Memory B cell (primary cell): Measurements from ENCODE around the gene MED14.

Source experiments
- ATAC-seq: fragments of 150-1000 bp; cut with Tn5 transposase; 2 replicates; pipeline ENCODE4 v1.10.0; 2021; ENCODE audit warnings: low read depth, mild to moderate bottlenecking, moderate library complexity
- DNase-seq, 2 donors: peaks; one replicate each; pipeline ENCODE4 v3.0.0; 2022; ENCODE audit warnings: low spot score in 2 of 2
- H3K27ac Mint-ChIP-seq: one replicate; pipeline ENCODE4 v1.8.0; 2022; ENCODE audit warnings: mild to moderate bottlenecking, moderate library complexity, mixed read lengths
- H3K27me3 Mint-ChIP-seq: one replicate; pipeline ENCODE4 v1.8.0; 2022; ENCODE audit warnings: mixed read lengths
- H3K36me3 Mint-ChIP-seq: one replicate; pipeline ENCODE4 v1.8.0; 2022; ENCODE audit warnings: mild to moderate bottlenecking, mixed read lengths
- H3K4me1 Mint-ChIP-seq: one replicate; pipeline ENCODE4 v1.8.0; 2022; ENCODE audit warnings: mixed read lengths
- H3K4me3 Mint-ChIP-seq: one replicate; pipeline ENCODE4 v1.8.0; 2022; ENCODE audit warnings: mild to moderate bottlenecking, moderate library complexity, mixed read lengths
- H3K9me3 Mint-ChIP-seq: one replicate; pipeline ENCODE4 v1.8.0; 2022; ENCODE audit warnings: mixed read lengths

Gene MED14

DNA sequence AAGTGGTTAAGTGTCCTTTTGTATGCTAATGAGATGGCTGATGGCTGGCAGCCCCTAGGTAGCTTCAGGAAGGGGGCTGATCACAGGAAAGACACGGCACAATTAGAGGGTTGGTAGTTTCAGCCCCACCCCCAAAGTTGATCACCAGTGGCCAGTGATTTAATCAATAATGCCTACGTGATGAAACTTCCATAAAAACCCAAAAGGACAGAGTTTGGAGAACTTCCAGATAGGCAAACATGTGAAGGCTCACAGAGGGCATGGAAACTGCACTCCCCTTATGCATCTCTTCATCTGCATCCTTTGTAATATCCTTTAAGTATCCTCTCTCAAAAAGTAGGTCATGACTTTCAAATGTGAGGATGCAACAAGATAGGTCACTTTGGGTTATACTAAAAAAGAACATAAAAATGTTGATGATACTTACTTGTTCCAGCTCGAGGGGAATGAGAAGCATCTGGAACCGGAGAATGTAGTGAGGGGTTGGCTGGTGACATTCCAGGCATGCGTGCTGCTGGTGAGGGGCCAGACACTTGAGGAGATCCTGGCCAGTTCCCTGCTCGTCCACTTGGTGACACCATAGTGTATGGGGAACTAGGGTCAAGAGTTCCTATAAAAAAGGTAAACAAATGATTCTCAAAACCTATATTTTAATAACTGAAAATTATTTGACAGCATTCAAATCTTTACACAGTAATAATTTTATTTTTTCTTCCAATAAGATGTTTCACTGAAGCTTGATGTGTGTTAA is 71.3 kb downstream of the MED14 start:
- H3K36me3 Mint-ChIP-seq = peaks cover 22% of the 10 kb centered on the region
- no peak overlapping the region for H3K27ac Mint-ChIP-seq
- ATAC-seq (no peak), DNase-seq (no peak)
- H3K9me3 Mint-ChIP-seq = no peaks in the 10 kb centered on the region
- H3K4me1 Mint-ChIP-seq = peaks cover 5% of the 10 kb centered on the region
- no peaks in the 10 kb centered on the region for H3K27me3 Mint-ChIP-seq
- no peak overlapping the region for H3K4me3 Mint-ChIP-seq

DNA sequence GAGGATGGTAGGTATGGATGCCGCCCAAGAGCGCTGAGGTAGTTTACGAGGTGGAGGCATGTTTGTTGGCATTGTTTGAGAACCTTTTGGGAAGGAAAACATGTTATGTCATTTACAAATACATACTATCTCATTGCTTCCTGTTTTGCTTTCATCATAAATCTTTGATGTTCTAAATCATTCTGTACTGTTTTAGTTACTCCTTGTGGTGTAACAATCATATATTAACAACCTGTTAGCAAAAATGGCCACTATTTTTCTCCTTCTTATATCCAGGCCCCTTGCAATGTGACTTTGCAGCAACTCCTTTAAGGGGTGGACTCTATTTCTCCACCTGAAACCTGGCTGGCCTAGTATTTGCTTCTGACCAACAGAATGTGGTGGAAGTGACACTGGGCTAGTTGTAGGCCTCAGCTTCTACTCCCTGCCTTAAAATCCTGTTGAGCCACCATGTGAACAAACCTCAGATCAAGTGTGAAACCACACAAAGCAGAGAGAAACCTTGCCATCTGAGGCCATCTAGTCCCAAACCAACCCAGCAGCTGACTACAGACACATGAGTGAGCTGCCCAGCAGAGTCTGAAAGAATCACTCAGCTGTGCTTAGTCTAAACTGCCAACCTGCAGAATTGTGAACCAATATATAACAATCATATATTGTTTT is 72.1 kb downstream of the MED14 start:
- no peak overlapping the region for H3K27ac Mint-ChIP-seq
- no peaks in the 10 kb centered on the region for H3K27me3 Mint-ChIP-seq
- ATAC-seq (no peak), DNase-seq (no peak)
- peaks cover 5% of the 10 kb centered on the region for H3K4me1 Mint-ChIP-seq
- H3K36me3 Mint-ChIP-seq = peaks cover 22% of the 10 kb centered on the region
- H3K4me3 Mint-ChIP-seq = no peak overlapping the region
- H3K9me3 Mint-ChIP-seq = no peaks in the 10 kb centered on the region

DNA sequence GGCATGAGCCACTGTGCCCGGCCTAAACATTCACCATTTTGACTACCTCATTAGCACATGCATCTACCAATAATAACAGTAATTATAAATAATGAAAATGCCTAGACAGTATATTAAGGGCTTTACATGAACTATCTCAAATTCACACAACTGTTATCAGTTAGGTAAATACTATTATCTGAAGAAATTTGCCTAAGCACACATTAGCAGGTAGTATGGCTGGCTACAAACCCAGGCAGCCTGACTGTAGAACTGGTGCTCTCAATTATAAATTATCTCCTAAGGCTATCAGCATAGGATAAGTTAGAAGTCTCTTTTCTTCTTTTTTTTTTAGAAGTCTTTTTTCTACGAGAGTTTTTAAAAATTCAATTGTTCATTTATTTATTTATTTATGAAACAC is 73.9 kb downstream of the MED14 start:
- Mint-ChIP-seq H3K36me3 (peaks cover 13% of the 10 kb centered on the region), H3K4me1 (peaks cover 2% of the 10 kb centered on the region), H3K27me3 (no peaks in the 10 kb centered on the region), H3K9me3 (no peaks in the 10 kb centered on the region), H3K27ac (no peak overlapping the region), H3K4me3 (no peak overlapping the region)
- DNase-seq (no peak), ATAC-seq (no peak)

DNA sequence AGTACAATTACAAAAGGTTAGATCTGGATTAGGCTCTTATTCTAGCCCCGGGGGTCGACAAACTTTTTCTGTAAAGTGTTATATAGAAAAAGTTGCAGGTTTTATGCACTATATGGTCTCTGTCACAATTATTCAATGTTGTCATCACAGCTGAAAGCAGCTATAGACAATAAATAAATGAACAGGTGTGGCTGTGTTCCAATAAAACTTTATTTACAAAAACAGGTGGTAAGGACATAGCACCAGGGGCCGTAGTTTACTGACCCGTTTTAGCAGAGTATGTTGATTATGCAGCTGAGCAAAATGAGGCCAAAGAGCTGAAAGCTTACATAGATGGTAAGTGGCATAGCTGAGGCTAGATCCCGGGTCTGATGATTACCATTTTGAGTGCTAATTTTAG is 75.0 kb downstream of the MED14 start:
- peaks cover 9% of the 10 kb centered on the region for H3K36me3 Mint-ChIP-seq
- ATAC-seq (no peak), DNase-seq (no peak)
- no peaks in the 10 kb centered on the region for H3K9me3 Mint-ChIP-seq
- H3K4me3 Mint-ChIP-seq = no peak overlapping the region
- no peak overlapping the region for H3K27ac Mint-ChIP-seq
- H3K27me3 Mint-ChIP-seq = no peaks in the 10 kb centered on the region
- no peaks in the 10 kb centered on the region for H3K4me1 Mint-ChIP-seq

DNA sequence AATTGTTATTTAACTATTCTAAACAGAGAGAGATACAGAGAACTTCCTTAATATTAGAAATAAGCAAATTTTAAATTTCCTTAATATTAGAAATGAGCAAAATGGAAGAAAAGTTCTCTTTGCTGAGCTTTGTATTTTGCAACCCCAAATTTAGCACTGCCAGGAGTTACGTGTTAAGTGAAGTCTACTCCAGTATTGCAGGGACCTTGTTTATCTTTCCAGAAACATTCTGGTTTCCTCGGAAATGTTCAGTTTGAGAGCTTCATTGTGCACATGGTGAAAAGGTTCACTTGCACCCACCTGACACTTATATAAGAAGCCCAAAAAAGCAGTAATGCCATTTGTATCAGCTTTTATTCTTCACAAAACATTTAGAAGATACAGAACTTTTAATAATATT is 81.8 kb downstream of the MED14 start:
- H3K27me3 Mint-ChIP-seq = no peaks in the 10 kb centered on the region
- H3K4me1 Mint-ChIP-seq = peaks cover 3% of the 10 kb centered on the region
- no peak overlapping the region for H3K4me3 Mint-ChIP-seq
- ATAC-seq (no peak), DNase-seq (no peak)
- H3K36me3 Mint-ChIP-seq = peaks cover 11% of the 10 kb centered on the region
- H3K27ac Mint-ChIP-seq = no peak overlapping the region
- H3K9me3 Mint-ChIP-seq = no peaks in the 10 kb centered on the region

DNA sequence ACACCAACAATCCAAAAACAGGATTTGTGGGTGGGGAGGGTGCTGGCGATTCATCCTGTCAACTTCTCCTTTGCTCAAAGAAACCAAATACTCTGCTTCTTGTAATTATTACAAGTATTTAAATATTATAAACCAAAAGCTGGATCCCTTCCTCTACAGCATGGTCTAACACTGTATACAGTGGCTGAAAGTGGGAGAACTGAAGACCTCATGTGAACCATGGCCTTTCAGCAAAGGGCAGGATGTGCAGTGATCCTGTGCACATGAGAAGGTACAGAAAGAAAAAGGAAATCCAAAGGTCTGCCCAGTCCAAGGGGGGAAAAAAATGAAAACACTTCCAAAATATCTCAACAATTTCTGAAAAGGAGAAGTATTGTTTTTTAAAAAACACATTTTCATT is 82.7 kb downstream of the MED14 start:
- Mint-ChIP-seq H3K36me3 (peaks cover 11% of the 10 kb centered on the region), H3K9me3 (no peaks in the 10 kb centered on the region), H3K4me3 (no peak overlapping the region), H3K27ac (no peak overlapping the region), H3K27me3 (no peaks in the 10 kb centered on the region), H3K4me1 (peaks cover 4% of the 10 kb centered on the region)
- DNase-seq (no peak), ATAC-seq (no peak)

DNA sequence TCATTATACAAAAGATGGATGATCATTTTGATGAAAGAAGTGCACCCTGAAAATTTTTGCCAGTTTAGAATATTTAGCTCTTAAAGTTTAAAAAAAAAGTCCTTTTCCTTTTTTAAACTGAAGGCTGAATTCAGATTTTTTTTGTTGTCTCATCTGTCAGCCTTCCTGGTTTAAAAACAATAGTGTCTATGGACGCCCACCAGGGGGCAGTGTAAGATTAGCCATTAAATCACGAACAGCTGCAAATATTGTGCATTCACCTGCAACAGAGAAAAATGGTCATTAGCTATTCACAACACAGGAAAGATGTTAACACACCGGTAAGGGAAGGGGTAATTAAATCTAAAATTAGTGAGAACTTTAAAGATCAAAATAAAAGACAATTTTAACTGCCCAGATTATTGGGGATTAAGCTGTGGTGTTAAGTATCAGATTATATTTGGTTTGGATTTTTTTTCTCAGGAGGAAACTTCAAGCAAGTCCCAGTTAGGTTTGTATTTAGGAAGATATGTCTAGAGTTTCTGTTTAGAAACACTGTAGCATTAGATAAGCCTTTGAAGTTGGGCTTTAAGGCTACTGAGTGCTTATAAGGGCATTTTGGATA is 83.6 kb downstream of the MED14 start:
- peaks cover 5% of the 10 kb centered on the region for H3K4me1 Mint-ChIP-seq
- H3K27me3 Mint-ChIP-seq = no peaks in the 10 kb centered on the region
- H3K36me3 Mint-ChIP-seq = peaks cover 11% of the 10 kb centered on the region
- H3K27ac Mint-ChIP-seq = peak overlapping the region; percentile 72
- H3K9me3 Mint-ChIP-seq = no peaks in the 10 kb centered on the region
- ATAC-seq (no peak), DNase-seq (peak; percentile 62 to 69)
- no peak overlapping the region for H3K4me3 Mint-ChIP-seq

DNA sequence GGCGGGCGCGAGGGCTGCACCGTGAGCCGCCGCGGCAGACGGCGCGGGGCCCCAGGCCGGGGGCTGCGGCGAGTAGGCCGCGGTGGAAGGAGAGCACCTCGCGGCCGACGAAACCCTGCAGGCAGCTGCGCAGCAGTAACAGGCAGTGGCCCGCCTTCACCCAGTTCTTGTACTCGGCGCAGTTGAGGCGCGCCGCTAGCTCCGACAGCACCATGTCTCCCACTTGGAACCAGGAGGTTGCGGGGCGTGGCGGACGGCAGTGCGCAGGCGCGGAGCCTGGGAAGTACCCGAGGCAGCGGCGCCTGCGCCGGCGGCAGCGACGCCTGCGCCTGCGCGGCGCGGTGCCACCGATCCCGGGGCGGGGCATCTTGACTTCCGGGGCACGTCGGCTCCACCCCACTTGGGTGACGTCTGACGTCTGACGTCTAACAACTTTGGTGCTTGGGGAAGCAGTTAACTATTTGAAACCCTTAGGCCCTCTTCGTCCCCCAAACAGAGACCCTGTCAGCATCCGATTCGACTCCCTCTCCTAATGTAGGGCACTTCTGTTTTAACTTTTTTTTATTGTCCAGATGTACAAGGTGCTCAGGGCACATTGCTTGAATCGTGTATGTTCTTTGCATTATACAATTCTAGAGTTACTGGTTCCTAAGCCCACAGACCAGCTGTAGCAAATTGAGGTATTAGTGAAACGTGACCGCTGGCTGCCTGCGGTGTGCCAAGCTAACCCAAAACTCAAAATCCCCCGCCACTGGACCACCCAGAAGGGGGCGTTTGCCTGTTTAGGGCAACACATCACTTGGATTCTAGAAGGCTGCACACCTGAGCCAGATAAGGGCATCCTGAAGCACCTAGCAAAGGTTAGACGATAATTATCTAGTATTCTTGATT is 87.8 kb downstream of the MED14 start, which contains the start of gene CXorf38:
Gene CXorf38 (minus strand): TSS at position 255 of the 891 bp plus-strand sequence. CDS start 41 bp downstream, at position 214.
- Mint-ChIP-seq H3K36me3 (peaks cover 4% of the 10 kb centered on the region), H3K27ac (peak within 1 kb of the TSS; percentile 97), H3K4me1 (peaks cover 25% of the 10 kb centered on the region), H3K27me3 (no peaks in the 10 kb centered on the region), H3K4me3 (peak within 1 kb of the TSS; percentile 98), H3K9me3 (no peaks in the 10 kb centered on the region)
- DNase-seq (peak; percentile 88 to 97), ATAC-seq (peak; percentile 74)

DNA sequence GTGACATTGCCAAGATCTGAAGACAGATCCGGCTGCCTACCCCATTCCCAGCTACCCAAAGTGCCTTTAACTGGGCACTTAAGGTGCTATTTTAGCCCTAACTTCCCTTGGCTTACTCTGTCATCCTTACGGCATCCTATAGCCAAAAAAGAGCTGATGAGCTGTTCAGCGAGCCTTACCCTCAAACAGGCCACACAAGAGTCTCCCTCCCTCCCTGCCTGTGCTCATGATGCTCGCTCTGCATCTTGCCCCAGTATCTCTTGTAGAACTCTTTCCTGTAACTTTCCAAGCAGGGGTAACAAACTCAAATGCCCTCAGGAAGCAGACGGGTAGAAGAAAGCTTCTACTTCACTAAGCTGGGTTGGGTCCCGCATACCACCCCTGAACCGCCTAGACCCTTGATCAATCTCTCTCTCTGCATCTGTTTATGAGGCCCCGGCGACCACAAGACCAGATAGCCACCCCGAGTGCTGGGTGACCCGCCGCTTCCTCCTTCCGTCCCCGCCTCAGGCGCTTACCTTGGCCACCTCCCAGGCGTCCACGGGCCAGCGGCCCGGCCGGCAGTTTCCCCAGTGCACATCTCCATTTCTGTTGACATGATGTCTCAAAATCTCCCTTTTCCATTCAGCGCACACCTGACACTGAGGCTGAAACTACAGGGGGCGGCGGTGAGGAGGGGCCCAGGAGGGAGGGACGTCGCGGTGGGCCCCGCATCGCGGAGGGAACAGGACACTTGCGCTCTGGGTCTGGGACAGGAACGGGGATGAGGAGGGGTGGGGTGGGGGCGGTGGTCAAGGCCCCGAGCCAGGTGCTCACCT is 88.6 kb downstream of the MED14 start:
- peaks cover 11% of the 10 kb centered on the region for H3K36me3 Mint-ChIP-seq
- H3K27ac Mint-ChIP-seq = peak overlapping the region; percentile 97
- ATAC-seq = peak; percentile 7
- H3K4me3 Mint-ChIP-seq = peak overlapping the region; percentile 98
- DNase-seq = peak in 1 of 2 donors; percentile 39
- H3K9me3 Mint-ChIP-seq = no peaks in the 10 kb centered on the region
- H3K4me1 Mint-ChIP-seq = peaks cover 31% of the 10 kb centered on the region
- no peaks in the 10 kb centered on the region for H3K27me3 Mint-ChIP-seq

DNA sequence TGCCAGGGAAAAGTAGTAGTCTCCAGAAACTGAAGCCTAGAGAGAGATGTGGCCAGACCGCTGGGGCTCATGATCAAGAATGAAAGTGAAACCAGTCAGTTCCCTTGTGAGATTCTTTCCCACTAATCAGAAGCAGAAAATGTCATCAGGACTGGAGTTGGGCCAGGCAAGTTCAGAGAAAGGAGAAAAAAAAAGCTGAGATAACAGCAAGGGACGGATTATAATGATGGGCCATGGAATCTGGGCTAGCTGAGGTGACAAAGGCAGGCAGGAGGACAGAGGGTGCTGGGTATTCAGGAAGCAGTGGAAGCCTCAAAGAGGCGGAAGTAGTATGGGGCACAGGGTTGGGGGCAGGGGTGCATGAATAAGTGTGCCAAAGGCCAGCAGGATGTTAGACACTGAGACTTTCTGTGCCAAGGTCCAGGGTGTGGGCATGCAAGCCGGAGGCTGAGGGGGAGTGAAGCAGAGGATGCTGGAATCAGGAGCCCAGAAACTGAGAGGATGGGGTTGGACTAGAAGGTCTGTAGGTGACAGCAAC is 90.5 kb downstream of the MED14 start:
- H3K4me1 Mint-ChIP-seq = peaks cover 30% of the 10 kb centered on the region
- H3K36me3 Mint-ChIP-seq = peaks cover 8% of the 10 kb centered on the region
- peak overlapping the region; percentile 96 for H3K27ac Mint-ChIP-seq
- ATAC-seq (peak; percentile 38), DNase-seq (peak; percentile 6 to 39)
- no peaks in the 10 kb centered on the region for H3K9me3 Mint-ChIP-seq
- no peaks in the 10 kb centered on the region for H3K27me3 Mint-ChIP-seq
- peak overlapping the region; percentile 89 for H3K4me3 Mint-ChIP-seq

DNA sequence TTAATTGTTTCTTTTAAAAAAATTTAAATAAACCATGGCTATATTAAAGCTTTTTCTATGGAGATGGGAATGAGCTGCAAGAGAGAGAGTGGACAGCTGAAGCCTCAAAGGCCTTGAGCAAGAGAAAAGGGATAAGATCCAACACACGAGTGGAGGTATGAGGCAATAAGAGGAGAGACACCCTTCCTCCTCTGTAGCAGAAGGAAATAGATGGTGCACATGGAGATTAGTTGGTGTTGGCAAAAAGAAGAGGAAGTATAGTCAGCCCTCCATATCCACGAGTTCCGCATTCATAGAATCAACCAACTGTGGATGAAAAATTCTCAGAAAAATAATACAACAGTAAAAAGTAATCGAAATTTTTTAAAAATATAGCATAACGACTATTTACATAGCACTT is 91.2 kb downstream of the MED14 start:
- DNase-seq = no peak

DNA sequence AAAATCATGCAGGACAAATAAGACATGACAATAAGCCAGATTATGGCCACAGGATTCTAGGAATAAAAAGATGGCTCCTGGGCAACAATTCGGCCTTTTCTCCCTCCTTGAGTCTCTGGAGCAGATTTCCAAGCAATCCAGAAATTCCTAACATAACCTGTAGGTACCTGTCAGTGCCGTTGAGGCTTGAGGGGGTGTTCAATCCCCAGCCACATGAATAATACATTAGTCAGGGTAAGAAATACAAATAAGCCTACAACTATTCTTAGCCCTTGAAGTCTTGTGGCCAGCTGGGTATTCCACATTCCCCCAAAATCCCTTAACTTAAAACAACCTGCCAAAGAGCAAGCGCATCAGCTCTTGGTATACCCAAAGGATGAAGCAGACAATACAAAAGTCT is 97.7 kb downstream of the MED14 start:
- Mint-ChIP-seq H3K36me3 (peaks cover 28% of the 10 kb centered on the region), H3K27me3 (no peaks in the 10 kb centered on the region), H3K9me3 (no peaks in the 10 kb centered on the region), H3K27ac (no peak overlapping the region), H3K4me3 (no peak overlapping the region), H3K4me1 (peaks cover 23% of the 10 kb centered on the region)
- ATAC-seq (no peak), DNase-seq (no peak)

More for the DNA sequence above, 91.2 kb downstream of the MED14 start:
- Mint-ChIP-seq H3K27me3 (no peaks in the 10 kb centered on the region), H3K27ac (peak overlapping the region; percentile 96), H3K36me3 (peaks cover 8% of the 10 kb centered on the region), H3K9me3 (no peaks in the 10 kb centered on the region), H3K4me1 (peaks cover 30% of the 10 kb centered on the region), H3K4me3 (peak overlapping the region; percentile 82)
- no peak for ATAC-seq

DNA sequence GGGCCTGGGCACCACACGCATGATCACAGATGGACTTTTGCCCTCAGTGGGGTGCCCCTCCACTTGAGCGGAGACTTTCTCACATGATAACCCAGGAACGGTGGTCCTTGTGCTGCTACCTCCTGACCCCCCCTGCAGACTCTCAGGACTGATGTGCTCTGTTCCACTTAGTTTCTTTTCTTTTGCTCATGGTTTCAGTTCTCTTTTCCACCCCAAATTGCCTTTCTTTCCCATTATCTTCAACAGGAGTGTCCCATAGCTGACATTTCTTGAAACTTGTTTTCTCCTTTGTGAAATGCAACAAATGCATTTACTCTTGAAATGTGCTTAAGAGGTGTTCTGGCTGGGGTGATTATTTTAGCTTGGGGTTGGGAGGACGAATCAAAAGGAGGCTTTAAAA is 103.1 kb downstream of the MED14 start:
- Mint-ChIP-seq H3K27ac (peak overlapping the region; percentile 75), H3K9me3 (no peaks in the 10 kb centered on the region), H3K4me3 (no peak overlapping the region), H3K27me3 (no peaks in the 10 kb centered on the region), H3K36me3 (peaks cover 28% of the 10 kb centered on the region), H3K4me1 (peaks cover 20% of the 10 kb centered on the region)
- DNase-seq (no peak), ATAC-seq (no peak)
